Liver (tissue), 3 donors: ENCODE data around the gene SP4.
A peak's percentile ranks its signal among the peaks of the same experiment; 100 is the strongest.

Source experiments
- EGR1 ChIP-seq, 2 donors: IDR thresholded peaks; 2 replicates each; pipeline ENCODE4 v1.6.1; 2016 to 2018; ENCODE audit warnings: antibody characterized with exemption in 2 of 2, low read depth in 2 of 2
- GABPA ChIP-seq, 2 donors: IDR thresholded peaks in 1 of 2; conservative IDR thresholded peaks in 1 of 2; 2 replicates each; pipeline ENCODE4 v1.6.1; 2016; ENCODE audit warnings: antibody characterized with exemption in 2 of 2, mild to moderate bottlenecking in 1 of 2, moderate library complexity in 1 of 2
- HNF4G ChIP-seq: IDR thresholded peaks from 2 replicates; pipeline ENCODE4 v1.6.1; 2016; ENCODE audit warnings: antibody characterized with exemption
- JUND ChIP-seq, 2 donors: IDR thresholded peaks; 2 replicates each; pipeline ENCODE4 v1.6.1; 2016; ENCODE audit warnings: antibody characterized with exemption in 2 of 2
- RAD21 ChIP-seq, 2 donors: IDR thresholded peaks; 2 replicates each; pipeline ENCODE4 v1.6.1; 2016; ENCODE audit warnings: antibody characterized with exemption in 2 of 2, mild to moderate bottlenecking in 2 of 2
- RXRA ChIP-seq, 2 donors: IDR thresholded peaks; 2 replicates each; pipeline ENCODE4 v1.6.1; 2017 to 2018; ENCODE audit warnings: antibody characterized with exemption in 2 of 2, mild to moderate bottlenecking in 1 of 2
- TAF1 ChIP-seq: conservative IDR thresholded peaks from 2 replicates; pipeline ENCODE4 v1.6.1; 2016; ENCODE audit warnings: antibody characterized with exemption, mild to moderate bottlenecking
- YY1 ChIP-seq: IDR thresholded peaks from 2 replicates; pipeline ENCODE4 v1.6.1; 2016; ENCODE audit warnings: antibody characterized with exemption, mild to moderate bottlenecking
- ZBTB33 ChIP-seq: IDR thresholded peaks from 2 replicates; pipeline ENCODE4 v1.6.1; 2016; ENCODE audit warnings: antibody characterized with exemption
- TF ChIP-seq, protein P1 (sequence below): fragments of 150-350 bp; IDR thresholded peaks from 2 replicates; pipeline ENCODE4 v1.5.1; 2017; ENCODE audit warnings: improper control_type of control experiment, low read depth, low read length; ENCODE audit not compliant: missing input control
- TF ChIP-seq, protein P2 (sequence below): IDR thresholded peaks from 2 replicates; pipeline ENCODE4 v1.6.1; 2016; ENCODE audit warnings: antibody characterized with exemption, mild to moderate bottlenecking
- TF ChIP-seq, protein P3 (sequence below): IDR thresholded peaks from 2 replicates; pipeline ENCODE4 v1.6.1; 2016; ENCODE audit warnings: antibody characterized with exemption
- donor health status: healthy.
- donor health status: healthy.

GRCh38 chr7:21497072-21497471 lies 69.2 kb downstream of the SP4 start:
- TF ChIP-seq TAF1 (no peak), RXRA (IDR thresholded peaks at IDR 0.05) (no peak), ZBTB33 (no peak), JUND (IDR thresholded peaks at IDR 0.05) (no peak), EGR1 (IDR thresholded peaks at IDR 0.05; ENCODE audit: low read depth in 2 of 2) (no peak), GABPA (IDR thresholded peaks at IDR 0.05 in 1 of 2, conservative IDR thresholded peaks at IDR 0.05 in 1 of 2) (no peak), RAD21 (IDR thresholded peaks at IDR 0.05) (peak in 1 of 2 donors; percentile 76), YY1 (no peak), HNF4G (no peak)
- TF ChIP-seq, protein P1, sequence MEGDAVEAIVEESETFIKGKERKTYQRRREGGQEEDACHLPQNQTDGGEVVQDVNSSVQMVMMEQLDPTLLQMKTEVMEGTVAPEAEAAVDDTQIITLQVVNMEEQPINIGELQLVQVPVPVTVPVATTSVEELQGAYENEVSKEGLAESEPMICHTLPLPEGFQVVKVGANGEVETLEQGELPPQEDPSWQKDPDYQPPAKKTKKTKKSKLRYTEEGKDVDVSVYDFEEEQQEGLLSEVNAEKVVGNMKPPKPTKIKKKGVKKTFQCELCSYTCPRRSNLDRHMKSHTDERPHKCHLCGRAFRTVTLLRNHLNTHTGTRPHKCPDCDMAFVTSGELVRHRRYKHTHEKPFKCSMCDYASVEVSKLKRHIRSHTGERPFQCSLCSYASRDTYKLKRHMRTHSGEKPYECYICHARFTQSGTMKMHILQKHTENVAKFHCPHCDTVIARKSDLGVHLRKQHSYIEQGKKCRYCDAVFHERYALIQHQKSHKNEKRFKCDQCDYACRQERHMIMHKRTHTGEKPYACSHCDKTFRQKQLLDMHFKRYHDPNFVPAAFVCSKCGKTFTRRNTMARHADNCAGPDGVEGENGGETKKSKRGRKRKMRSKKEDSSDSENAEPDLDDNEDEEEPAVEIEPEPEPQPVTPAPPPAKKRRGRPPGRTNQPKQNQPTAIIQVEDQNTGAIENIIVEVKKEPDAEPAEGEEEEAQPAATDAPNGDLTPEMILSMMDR: no peak
- TF ChIP-seq, protein P2, sequence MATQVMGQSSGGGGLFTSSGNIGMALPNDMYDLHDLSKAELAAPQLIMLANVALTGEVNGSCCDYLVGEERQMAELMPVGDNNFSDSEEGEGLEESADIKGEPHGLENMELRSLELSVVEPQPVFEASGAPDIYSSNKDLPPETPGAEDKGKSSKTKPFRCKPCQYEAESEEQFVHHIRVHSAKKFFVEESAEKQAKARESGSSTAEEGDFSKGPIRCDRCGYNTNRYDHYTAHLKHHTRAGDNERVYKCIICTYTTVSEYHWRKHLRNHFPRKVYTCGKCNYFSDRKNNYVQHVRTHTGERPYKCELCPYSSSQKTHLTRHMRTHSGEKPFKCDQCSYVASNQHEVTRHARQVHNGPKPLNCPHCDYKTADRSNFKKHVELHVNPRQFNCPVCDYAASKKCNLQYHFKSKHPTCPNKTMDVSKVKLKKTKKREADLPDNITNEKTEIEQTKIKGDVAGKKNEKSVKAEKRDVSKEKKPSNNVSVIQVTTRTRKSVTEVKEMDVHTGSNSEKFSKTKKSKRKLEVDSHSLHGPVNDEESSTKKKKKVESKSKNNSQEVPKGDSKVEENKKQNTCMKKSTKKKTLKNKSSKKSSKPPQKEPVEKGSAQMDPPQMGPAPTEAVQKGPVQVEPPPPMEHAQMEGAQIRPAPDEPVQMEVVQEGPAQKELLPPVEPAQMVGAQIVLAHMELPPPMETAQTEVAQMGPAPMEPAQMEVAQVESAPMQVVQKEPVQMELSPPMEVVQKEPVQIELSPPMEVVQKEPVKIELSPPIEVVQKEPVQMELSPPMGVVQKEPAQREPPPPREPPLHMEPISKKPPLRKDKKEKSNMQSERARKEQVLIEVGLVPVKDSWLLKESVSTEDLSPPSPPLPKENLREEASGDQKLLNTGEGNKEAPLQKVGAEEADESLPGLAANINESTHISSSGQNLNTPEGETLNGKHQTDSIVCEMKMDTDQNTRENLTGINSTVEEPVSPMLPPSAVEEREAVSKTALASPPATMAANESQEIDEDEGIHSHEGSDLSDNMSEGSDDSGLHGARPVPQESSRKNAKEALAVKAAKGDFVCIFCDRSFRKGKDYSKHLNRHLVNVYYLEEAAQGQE: no peak
- TF ChIP-seq, protein P3, sequence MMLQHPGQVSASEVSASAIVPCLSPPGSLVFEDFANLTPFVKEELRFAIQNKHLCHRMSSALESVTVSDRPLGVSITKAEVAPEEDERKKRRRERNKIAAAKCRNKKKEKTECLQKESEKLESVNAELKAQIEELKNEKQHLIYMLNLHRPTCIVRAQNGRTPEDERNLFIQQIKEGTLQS: no peak
